BJ (cell line): ENCODE data around the gene PCDHGA11. TPM values are rescaled to one million over a fixed set of nuclear protein-coding genes. Genes with fewer than 3 reads are reported as not detected.
A peak's percentile ranks its signal among the peaks of the same experiment; 100 is the strongest.
"Not testable (repeated sequence)": the region's sequence is repeated elsewhere in the genome, so short reads cannot be mapped to it uniquely, and the experiment has no call there.

Source experiments
- CTCF ChIA-PET: fragments of 350-600 bp; formaldehyde crosslinking; extraction: SDS; loops from one replicate; lab custom pipeline; 2021; ENCODE audit warnings: antibody characterized with exemption, inconsistent platforms; lab: Yijun Ruan, JAX
- POLR2A ChIA-PET: fragments of 300-600 bp; sonication (Branson Sonifier 250); formaldehyde crosslinking; extraction: SDS; loops from one replicate; lab custom pipeline; 2021; ENCODE audit warnings: antibody characterized with exemption; lab: Charles Lee
- DNase-seq: peaks from one replicate; pipeline ENCODE4 v3.0.0-alpha.2; 2011; ENCODE audit warnings: low read depth
- H3K27me3 ChIP-seq: 2 replicates; pipeline ENCODE4 v1.6.0; 2011; ENCODE audit warnings: low read length; ENCODE audit not compliant: control insufficient read depth, insufficient read depth
- H3K36me3 ChIP-seq: 2 replicates; pipeline ENCODE4 v1.5.1; 2011; ENCODE audit warnings: low read length; ENCODE audit not compliant: control insufficient read depth, insufficient read depth
- H3K4me3 ChIP-seq: 2 replicates; pipeline ENCODE4 v1.5.1; 2011; ENCODE audit warnings: low read depth, mild to moderate bottlenecking, control low read depth, low read length
- CTCF ChIP-seq: IDR thresholded peaks from 2 replicates; pipeline ENCODE4 v1.5.1; 2011; ENCODE audit warnings: low read depth, mild to moderate bottlenecking, control low read depth, inconsistent platforms, low read length, moderate library complexity; ENCODE audit not compliant: insufficient read depth
- polyA plus RNA-seq: library from polyadenylated mRNA; depleted of rRNA; stranded (reverse); fragments of >200 nt; gene quantifications from 2 replicates; pipeline ENCODE4 v1.2.3, GENCODE V29; 2011

Gene PCDHGA11
- polyA plus RNA-seq, 1 experiment, result 7.4 TPM

- TF ChIP-seq CTCF, result peak; percentile 63
- H3K36me3 ChIP-seq, H3K27me3 ChIP-seq, DNase-seq: not testable (repeated sequence)
- peak within 1 kb of the TSS; percentile 35 for H3K4me3 ChIP-seq
- ChIA-PET POLR2A (interaction anchor here (0.9 kb wide), 1 partner anchor 160 kb away, joined by 4 read pairs; no protein-coding TSS in a partner anchor), CTCF (interaction anchor here (0.7 to 4.2 kb wide), 21 partner anchors 9 to 168 kb away, joined by 3 to 28 read pairs (median 4); partner anchors contain the start of genes PCDHGA1, PCDHGA10, PCDHGA11 and PCDHGA4)
These were observed 22.9 kb upstream of the PCDHGA11 start, which contains the start of gene PCDHGB5 for GRCh38 chr5:141397756-141398551. Gene PCDHGB5, plus strand, starts transcription at chr5:141397947. Its CDS starts 181 bp downstream, at chr5:141398128.

DNA sequence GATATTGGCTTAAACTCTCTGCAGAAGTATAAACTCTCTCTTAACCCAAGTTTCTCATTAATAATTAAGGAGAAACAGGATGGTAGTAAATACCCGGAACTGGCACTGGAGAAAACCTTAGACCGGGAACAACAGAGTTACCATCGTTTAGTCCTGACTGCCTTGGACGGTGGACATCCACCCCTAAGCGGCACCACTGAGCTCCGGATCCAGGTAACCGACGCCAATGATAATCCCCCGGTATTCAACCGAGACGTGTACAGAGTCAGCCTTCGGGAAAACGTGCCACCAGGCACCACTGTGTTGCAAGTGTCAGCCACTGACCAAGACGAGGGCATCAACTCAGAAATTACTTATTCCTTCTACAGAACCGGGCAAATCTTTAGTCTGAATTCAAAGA lies 22.2 kb upstream of the PCDHGA11 start:
- POLR2A ChIA-PET, result no interaction called here
- H3K36me3 ChIP-seq, result no peaks in the 10 kb centered on the region; the same call in 1 of the 2 replicates
- H3K4me3 ChIP-seq, result no peak overlapping the region
- H3K27me3 ChIP-seq, result no peaks in the 10 kb centered on the region
- no peak for DNase-seq
- CTCF ChIA-PET, result interaction anchor here (0.9 to 4.2 kb wide), 9 partner anchors 15 to 166 kb away, joined by 3 to 28 read pairs (median 4); partner anchors contain the start of genes PCDHGA10, PCDHGA11, PCDHGA4 and PCDHGA7
- TF ChIP-seq CTCF, result no peak

DNA sequence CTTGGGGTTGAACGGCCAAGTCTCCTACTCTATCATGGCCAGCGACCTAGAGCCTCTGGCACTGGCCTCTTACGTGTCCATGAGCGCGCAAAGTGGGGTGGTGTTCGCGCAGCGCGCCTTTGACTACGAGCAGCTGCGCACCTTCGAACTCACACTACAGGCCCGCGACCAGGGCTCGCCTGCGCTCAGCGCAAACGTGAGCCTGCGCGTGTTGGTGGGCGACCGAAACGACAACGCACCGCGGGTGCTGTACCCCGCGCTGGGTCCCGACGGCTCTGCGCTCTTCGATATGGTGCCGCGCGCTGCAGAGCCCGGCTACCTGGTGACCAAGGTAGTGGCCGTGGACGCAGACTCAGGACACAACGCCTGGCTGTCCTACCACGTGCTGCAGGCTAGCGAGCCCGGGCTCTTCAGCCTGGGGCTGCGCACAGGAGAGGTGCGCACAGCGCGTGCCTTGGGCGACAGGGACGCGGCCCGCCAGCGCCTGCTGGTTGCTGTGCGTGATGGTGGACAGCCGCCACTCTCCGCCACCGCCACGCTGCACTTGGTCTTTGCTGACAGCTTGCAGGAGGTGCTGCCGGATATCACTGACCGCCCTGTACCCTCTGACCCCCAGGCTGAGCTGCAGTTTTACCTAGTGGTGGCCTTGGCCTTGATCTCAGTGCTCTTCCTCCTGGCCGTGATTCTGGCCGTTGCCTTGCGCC lies 21.1 kb upstream of the PCDHGA11 start:
- CTCF ChIA-PET, result interaction anchor here (1.0 to 1.7 kb wide), 5 partner anchors 13 to 218 kb away, joined by 3 to 4 read pairs (median 3); partner anchors contain the start of genes PCDHB16 and PCDHGA10
- POLR2A ChIA-PET, result no interaction called here
- Histone ChIP-seq H3K36me3 (no peaks in the 10 kb centered on the region; the same call in 1 of the 2 replicates), H3K27me3 (no peaks in the 10 kb centered on the region), H3K4me3 (no peak overlapping the region)
- DNase-seq, result no peak
- TF ChIP-seq CTCF, result no peak

GRCh38 chr5:141402553-141403243 lies 18.2 kb upstream of the PCDHGA11 start, which contains the start of gene PCDHGA9:
Gene PCDHGA9, plus strand, starts transcription at chr5:141402778. Its CDS starts 175 bp downstream, at chr5:141402953.
- H3K36me3 ChIP-seq, result no peaks in the 10 kb centered on the region; the same call in 1 of the 2 replicates
- TF ChIP-seq CTCF, result peak; percentile 35; the same call in 1 of the 2 replicates
- ChIA-PET CTCF (interaction anchor here (0.6 to 1.5 kb wide), 4 partner anchors 12 to 161 kb away, joined by 3 to 8 read pairs (median 4); no protein-coding TSS in a partner anchor), POLR2A (no interaction called here)
- H3K27me3 ChIP-seq, result no peaks in the 10 kb centered on the region
- no peak within 1 kb of the TSS for H3K4me3 ChIP-seq
- DNase-seq, result no peak
